HS-27A (cell line): ENCODE measurements around the gene DTNB.

ENCODE experiments used
- DNase-seq: peaks from one replicate; pipeline ENCODE4 v3.0.0-alpha.2; 2012; ENCODE audit warnings: low read depth, missing footprints

Gene DTNB

GRCh38 chr2:25497918-25498407 lies 175.4 kb downstream of the DTNB start:
- DNase-seq, result no peak

- no peak for DNase-seq
Measured at GRCh38 chr2:25497229-25497917, 176.0 kb downstream of the DTNB start.

- no peak for DNase-seq
Measured at GRCh38 chr2:25494616-25495015, 178.8 kb downstream of the DTNB start.

GRCh38 chr2:25493207-25493606 lies 180.2 kb downstream of the DTNB start:
- no peak for DNase-seq

- no peak for DNase-seq
Measured at GRCh38 chr2:25492726-25493125, 180.7 kb downstream of the DTNB start.

GRCh38 chr2:25491966-25492532 lies 181.3 kb downstream of the DTNB start:
- DNase-seq, result no peak

GRCh38 chr2:25491003-25491696 lies 182.2 kb downstream of the DTNB start:
- DNase-seq, result no peak

GRCh38 chr2:25490217-25490616 lies 183.2 kb downstream of the DTNB start:
- DNase-seq, result no peak

- DNase-seq, result no peak
Measured at GRCh38 chr2:25489631-25490030, 183.7 kb downstream of the DTNB start.

- no peak for DNase-seq
Measured at GRCh38 chr2:25483607-25484266, 189.6 kb downstream of the DTNB start.

- DNase-seq, result no peak
Measured at GRCh38 chr2:25482341-25482740, 191.0 kb downstream of the DTNB start.

- no peak for DNase-seq
Measured at GRCh38 chr2:25481381-25482300, 191.7 kb downstream of the DTNB start.

GRCh38 chr2:25480561-25480960 lies 192.8 kb downstream of the DTNB start:
- no peak for DNase-seq

- DNase-seq, result no peak
Measured at GRCh38 chr2:25479761-25480160, 193.6 kb downstream of the DTNB start.

- no peak for DNase-seq
Measured at GRCh38 chr2:25478736-25479135, 194.6 kb downstream of the DTNB start.

- DNase-seq, result no peak
Measured at GRCh38 chr2:25473758-25474340, 199.5 kb downstream of the DTNB start.

GRCh38 chr2:25473131-25473530 lies 200.2 kb downstream of the DTNB start:
- DNase-seq, result no peak

- DNase-seq, result no peak
Measured at GRCh38 chr2:25470806-25471205, 202.6 kb downstream of the DTNB start.

- no peak for DNase-seq
Measured at GRCh38 chr2:25467743-25468142, 205.6 kb downstream of the DTNB start.

- no peak for DNase-seq
Measured at GRCh38 chr2:25462021-25462420, 211.4 kb downstream of the DTNB start.

- DNase-seq, result no peak
Measured at GRCh38 chr2:25460261-25460905, 213.0 kb downstream of the DTNB start.
